NCI-H510A (cell line): Measurements from ENCODE around the gene ATG12.

Experiments
- DNase-seq: peaks from one replicate; lab custom pipeline; 2025; lab: John Stamatoyannopoulos, UW

Gene ATG12

GRCh38 chr5:115806986-115807653 is 34.2 kb downstream of the ATG12 start:
- DNase-seq: no peak

- no peak for DNase-seq
Observed at GRCh38 chr5:115801984-115802383, 39.4 kb downstream of the ATG12 start.

GRCh38 chr5:115801152-115801551 is 40.2 kb downstream of the ATG12 start:
- no peak for DNase-seq

- DNase-seq: no peak
Observed at GRCh38 chr5:115800108-115800507, 41.3 kb downstream of the ATG12 start.

GRCh38 chr5:115798252-115798651 is 43.1 kb downstream of the ATG12 start:
- no peak for DNase-seq

GRCh38 chr5:115796656-115797055 is 44.7 kb downstream of the ATG12 start:
- no peak for DNase-seq

- no peak for DNase-seq
Observed at GRCh38 chr5:115795700-115796099, 45.7 kb downstream of the ATG12 start.

GRCh38 chr5:115788440-115788839 is 52.9 kb downstream of the ATG12 start:
- no peak for DNase-seq

GRCh38 chr5:115787426-115787825 is 53.9 kb downstream of the ATG12 start:
- no peak for DNase-seq

GRCh38 chr5:115785381-115786065 is 55.8 kb downstream of the ATG12 start:
- no peak for DNase-seq

DNA sequence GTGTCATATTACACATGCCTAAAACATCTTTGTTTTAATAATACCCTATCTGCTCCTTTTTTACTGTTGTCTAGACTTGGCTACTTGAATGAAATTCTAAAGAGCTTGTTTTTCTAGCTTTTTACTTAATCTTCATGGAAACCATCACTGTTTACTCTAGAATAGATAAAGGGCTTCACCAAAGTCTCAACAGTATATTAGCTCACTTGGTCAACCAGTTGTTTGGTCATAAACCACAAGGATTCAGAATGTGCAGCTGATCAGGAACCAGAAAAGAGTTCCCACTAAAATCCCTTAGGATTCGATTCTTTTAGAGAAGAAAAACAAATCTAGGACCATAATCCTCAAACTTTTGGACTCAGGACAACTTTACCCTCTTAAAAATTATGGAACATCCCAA is 62.9 kb downstream of the ATG12 start:
- no peak for DNase-seq
